CD1c-positive myeloid dendritic cell (primary cell): ENCODE results near the gene NKX2-1.
"Not testable (repeated sequence)": the region's sequence is repeated elsewhere in the genome, so short reads cannot be mapped to it uniquely, and the experiment has no call there.

Experiments
- DNase-seq: peaks from one replicate; pipeline ENCODE4 v3.0.0-alpha.2; 2016; ENCODE audit errors: extremely low spot score

Gene NKX2-1

DNA sequence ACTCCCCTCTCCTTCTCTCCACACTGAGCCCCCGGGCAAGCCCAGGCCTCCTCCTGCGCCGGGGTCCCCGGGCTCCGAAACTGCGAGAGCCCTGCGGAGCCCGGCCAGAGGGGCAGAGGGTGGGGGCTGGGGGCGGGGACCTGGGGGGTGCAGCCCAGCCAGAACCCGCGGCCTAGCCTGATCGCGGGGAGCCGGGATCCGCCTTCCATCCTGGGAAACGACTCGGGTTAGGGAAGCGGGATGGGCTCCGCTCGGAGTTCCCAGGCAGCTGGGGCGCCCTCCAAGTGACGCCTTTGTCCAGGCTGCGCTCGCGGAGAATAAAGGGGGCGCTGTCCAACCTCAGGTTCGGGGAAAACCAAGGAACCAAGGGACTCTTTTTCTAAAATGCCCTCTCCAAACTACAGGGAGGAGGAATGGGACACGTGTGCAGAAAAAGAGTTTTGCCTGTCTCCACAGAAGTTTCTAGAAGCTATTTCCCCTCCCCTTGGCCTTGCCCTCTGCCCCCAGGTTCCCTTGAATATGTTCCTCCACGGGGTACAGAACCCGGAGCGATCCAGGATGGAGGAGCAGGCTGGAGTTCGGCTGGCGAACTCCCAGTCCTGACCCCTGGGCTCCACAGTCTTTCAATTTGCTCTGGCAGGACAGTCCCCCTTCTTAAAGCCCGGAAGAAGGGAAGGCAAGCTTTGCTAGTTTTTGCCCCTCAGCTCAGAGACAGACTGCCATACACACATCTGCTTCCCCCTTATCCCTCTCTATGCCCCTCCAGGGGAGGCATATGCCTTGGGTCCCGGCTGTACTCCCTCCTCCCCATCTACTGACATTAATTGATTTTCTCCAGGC lies 13.9 kb downstream of the NKX2-1 start:
- DNase-seq, result no peak

DNA sequence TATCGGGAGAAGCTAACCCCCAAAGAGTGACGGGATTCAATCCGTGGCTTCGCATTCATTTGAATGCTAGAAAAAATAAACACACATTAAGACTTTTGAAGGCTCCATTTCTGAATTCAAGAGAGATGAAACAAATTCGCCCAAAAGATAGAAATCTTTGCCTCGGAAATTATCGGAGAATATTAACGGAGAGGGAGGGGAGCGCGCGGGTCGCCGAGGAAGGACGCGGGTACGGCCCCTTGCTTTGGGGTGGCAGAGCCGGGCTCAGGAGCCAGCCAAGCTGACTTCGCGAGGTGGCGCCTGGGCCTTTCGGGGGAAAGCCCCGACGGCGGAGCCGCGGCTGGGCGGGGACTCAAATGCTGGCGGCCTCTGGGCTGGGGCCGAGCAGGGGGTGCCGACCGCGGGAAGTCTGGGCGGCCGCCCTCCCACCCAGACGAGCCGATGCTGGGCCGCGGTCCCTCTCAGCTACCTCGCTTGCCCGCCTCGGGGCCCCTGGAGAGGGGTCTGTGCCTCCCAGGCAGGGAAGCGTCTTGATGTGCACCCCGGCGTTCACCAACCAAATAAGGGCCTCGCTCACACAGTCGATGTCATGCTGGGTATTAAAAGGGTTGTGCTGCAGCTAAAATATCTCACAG lies 14.7 kb downstream of the NKX2-1 start:
- no peak for DNase-seq

DNA sequence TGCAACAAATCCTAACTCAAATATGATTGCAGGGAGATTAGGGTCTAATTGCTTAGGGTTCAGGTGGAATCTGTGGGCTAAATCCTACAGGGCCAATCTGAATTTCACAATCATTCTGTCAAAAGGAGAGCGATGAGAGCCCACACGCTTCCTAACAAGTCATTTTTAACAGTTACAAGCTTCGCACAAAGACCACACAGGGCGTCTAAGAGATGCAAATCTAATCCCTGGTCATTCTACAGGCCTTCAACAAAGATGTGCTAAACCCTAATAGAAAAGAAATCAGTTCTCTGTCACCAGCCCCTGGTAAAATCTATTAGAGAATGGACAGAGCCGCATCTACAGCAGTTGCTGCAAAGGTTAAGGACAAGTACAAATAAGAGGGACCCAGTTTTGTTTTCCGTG lies 15.3 kb downstream of the NKX2-1 start:
- no peak for DNase-seq

DNA sequence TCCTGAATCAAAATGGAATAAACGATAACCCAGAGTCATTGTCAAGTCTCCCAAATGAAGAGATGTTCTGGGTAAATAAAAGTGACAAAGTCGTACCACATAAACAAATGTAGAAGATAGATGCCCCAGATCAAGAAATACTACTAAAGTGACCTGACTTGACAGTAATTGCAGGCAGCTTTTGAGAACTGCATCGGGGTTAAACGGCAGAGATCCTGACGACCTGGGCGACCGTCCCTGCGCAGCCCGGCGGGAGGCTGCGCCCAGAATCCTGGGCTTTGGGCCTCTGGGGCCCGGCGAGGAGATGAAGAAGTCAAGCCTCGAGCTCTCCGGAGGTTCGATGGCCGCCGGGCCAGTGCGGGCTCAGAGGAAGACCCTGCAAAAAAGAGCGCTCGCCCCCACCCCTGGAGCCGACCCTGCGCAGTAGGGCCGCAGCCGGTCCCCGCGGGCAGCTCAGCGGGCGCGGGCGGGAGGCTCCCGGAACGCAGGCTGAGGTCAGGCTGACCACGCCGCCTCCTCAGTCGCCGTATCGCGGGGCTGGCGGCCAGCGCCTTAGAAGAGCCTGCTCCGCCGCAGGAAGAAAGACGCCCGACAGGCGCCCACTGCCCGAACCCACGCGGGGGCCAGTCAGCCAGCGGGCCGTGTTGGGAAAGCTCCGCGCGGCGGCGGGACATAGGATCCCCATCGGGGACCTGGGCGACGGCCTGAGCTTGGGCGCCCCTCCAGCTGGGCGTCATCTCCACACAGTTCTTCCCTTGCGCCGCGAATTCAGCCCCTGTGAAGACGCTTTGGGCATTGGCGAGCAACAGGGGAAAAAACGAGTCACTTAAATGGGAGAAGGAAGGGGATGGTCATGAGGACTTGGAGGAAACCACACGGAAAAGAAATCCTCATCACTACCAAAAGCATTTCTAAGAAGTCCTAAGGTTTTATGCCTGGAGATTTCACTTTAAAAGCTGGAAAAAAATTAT lies 16.0 kb downstream of the NKX2-1 start:
- no peak for DNase-seq

DNA sequence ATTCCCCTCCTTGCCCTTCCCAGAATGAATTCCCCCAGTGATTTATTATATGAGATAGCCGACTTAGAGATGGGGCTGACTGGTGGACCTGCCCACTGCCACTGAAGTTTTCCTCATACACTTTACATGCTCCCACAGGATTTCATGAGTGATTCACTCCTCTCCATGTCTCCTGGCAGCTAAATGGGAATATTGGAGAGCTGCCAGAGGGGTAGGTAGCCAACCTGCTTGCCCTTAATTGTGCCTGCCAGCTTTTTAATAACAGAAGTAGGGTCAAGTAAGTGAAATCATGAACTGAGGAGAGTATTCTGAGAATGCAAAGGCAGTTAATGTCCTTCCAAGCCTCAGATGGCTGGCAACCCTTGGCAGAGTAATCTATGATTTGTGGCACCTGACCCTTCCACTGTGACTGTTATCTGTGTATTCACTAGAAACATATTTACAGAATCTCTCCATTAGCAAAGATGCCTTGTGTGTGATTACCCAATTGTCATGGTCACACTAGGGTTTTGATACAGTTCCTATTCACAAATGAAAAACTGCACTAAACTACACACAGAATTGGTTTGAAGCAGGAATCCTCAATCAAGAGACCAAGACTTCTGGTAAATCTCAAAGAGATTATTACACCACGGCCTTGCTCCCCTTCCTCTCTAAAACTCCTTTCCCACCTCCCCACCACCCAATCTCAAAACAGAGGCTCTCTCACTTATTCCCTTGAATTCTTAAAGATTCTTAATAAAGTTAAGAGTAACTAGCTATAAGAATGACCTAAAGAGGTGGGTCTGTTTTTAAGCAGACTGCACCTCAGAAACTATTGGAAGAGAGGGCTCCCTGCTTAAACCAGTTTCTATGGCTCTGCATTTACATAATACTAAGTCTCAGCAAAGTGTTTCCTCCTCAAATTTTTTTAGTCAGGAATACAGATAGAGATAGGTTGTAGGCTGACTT lies 17.2 kb downstream of the NKX2-1 start:
- DNase-seq, result no peak

DNA sequence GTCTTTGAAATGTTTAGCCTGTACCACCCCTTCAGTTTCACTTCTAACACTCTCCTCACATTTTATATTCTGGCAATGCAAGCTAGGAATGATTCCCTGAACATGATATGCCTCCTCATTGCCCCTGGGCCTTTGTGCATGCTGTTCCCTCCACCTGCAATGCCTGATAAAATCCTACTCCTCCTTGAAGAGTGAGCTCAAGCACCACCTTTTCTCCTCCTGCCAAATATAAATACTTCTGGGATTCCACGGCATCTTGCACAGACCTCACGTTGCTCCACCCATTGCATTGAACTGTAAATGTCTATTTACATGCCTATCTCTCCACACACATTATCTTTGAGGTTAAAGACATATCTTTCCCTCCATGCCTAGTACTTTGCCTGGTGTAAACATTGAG lies 21.1 kb downstream of the NKX2-1 start:
- DNase-seq, result no peak

DNA sequence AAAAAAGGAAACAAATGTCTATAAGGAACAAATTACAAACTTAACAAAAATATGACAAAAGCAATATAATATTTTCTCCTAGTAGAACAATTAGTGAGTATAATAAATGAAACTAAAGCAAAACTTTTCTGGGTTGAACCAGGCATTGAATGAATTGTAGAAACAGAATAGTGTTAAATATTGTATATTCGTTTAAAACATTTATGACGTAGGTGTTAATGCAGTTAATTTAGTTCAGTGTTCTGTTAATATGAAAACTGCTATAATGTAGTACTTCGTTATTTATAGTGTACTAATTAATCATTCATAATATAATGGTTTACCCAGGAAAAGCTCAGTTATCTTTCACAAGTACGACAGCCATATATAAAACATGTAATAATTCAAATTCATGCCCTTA lies 23.7 kb downstream of the NKX2-1 start:
- DNase-seq, result no peak

DNA sequence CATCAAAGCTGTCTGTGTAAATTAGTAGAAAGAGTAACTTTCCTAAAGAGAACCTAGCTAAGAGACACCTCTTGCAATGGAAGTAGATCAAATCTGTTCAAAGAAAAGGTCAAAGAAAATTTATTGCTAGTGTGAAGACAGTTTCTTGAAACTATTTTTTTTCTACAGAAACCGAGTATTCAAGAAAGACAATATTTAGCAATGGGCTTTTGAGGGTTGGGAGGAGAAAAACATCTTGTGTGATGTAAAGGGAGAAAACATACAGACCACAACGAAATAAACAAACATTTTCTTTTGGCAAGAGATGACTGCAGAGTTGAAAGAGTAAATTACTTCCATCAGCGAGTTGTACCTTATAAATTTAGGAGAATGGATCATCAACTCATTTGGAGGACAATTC lies 24.4 kb downstream of the NKX2-1 start:
- no peak for DNase-seq

DNA sequence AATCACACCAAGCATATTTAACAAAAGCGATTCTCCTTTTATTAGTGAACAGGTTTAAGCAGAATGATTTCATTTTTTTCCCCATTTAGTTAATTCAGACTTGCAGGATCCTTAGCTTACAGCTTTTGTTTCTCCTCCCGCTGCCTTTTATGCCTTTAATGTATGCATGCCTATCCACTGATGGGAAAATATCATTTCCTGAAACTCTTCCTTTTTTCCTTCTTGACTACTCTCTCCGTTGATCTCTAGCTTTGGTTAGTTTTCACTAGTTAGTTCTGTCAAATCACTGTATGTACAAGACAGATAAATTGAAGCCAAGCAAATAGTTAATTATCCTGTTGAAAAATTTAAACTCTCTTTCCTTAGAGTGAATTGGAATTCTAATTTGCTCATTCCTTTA lies 26.3 kb downstream of the NKX2-1 start:
- DNase-seq, result no peak

DNA sequence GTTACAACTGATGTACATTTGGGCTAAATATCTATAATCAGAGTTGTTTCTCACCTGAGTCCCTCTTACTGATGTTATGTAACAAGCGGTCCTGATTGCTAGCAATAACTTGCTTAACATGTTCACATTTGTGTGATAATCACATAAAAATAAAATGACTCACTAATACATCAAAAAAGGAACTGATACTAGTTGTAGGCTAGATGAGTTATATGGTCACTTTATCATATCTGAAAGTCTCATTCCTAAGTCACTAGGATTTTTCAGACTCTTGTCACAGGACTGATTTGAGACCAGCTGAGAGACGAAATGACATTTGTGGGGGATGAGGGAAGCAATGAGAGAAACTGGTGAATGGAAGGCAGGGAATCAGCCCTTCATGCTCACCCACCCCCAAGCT lies 34.3 kb downstream of the NKX2-1 start:
- no peak for DNase-seq

DNA sequence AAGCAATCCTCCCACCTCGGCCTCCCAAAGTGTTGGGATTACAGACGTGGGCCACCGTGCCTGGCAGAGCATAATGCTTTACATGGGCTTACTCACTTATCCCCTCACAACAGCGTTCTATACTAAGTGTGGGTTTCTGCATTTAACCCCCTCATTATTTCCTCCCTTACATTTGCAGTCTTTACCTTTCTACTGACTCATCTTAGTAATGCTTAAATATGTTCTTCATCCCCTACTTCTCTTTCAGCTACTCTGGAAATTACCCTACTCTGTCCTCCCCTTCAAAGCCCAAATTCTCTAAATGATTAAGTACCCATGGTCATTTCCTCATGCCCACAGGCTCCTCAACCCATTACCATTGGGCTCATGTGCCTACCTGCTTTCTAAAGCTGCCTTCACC lies 40.7 kb downstream of the NKX2-1 start:
- no peak for DNase-seq

DNA sequence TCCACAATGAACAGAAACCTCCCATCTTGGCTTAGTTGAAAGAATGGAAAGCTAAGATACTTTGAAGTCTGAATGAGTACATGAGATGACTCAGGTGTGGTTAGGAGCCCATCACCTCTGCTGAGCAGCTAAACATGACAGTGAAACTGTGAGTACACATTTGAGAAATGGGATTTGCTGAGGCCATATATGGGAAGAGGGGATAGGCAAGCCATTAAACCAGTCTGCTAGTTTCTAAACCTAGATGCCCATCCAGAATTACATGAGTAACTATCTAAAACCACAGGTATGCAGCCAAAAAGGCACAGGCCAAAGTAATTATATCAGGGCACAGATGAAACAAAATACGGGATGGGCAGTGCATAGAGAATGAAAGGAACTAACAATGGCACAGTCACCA lies 41.2 kb downstream of the NKX2-1 start:
- no peak for DNase-seq

DNA sequence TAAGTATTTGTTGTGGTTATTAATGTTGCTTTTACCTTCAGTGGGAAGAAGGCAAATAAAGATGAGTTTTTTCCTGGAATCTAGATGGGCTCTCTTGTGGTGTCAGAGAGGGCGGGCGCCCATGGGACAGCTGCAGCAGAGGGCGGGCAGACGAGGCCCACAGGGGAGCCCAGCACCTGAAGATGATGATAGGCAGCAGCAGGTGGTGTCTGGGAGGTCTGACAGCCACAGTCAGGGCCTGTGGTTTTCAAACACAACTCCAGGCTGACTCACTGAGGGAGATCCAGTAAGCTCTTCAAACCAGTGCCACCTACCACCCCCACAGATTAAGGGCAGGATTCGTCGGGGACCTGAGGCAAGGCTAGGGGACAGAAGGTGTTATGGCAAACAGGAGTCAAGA lies 42.8 kb downstream of the NKX2-1 start:
- DNase-seq, result no peak

DNA sequence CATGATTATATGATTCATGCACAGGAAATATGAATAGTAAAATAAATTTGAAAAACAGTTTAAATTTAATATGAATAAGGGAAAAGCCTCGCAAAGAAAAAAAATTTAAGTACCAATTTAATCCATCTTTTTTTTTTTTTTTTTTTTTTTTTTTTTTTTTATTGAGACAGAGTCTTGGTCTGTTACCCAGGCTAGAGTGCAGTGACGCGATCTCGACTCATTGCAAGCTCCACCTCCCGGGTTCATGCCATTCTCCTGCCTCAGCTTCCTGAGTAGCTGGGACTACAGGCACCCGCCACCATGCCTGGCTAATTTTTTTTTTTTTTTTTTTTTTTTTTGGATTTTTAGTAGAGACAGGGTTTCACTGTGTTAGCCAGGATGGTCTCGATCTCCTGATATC lies 44.0 kb downstream of the NKX2-1 start:
- DNase-seq, result not testable (repeated sequence)

DNA sequence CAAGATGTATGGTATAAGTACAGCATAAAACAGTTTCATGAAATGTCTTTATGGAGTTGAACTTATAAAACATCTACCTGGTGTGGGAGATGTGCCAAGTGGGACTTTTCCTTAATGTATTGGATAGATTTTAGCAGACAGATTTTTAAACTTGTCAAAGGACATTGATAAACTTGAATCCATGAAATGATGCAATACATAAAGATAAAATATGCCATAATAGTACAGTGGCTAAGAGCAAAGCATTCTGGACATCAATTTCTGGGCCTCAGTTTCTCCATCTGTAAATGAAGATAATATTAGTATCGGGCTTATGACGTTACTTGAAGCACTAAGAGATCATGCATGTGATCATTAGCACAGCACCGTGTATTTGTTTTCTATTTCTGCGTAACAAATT lies 45.4 kb downstream of the NKX2-1 start:
- no peak for DNase-seq

DNA sequence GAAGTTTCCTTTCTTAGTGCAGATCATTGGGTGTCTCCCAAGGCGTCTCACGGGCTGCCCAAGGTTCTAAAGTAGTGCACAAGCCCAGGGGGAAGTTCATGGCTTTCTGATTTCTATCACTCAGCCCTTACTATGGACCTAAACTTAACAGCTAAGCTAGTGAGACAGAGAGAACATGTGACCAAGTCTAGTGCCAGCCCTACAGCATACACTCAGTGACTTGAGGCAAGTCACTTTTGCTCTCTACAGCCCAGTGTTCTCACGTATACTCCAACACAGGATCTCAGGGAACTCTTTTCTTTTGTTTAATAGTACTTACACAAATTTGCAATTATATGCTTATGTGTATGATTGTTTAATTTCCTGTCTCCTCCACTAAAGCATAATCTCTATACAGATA lies 48.6 kb downstream of the NKX2-1 start:
- no peak for DNase-seq

DNA sequence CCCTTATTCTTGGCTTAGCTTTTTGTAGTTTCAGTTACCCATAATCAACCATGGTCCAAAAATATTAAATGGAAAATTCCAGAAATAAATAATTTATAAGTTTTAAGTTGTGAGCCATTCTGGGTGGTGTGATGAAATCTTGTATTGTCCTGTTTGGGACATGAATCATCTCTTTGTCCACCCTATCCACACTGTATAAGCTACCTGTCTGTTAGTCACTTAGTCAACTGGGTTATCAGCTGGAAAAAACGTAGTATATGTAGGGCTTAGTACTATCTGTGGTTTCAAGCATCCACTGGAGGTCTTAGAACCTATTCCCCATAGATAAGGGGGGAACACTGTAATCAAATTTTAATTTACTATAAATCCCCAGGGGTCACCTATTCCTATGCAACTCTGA lies 52.7 kb downstream of the NKX2-1 start:
- DNase-seq, result no peak
